BJ (cell line): ENCODE data around the gene PPP1R36. TPM values are rescaled to one million over a fixed set of nuclear protein-coding genes. Genes with fewer than 3 reads are reported as not detected.

Source experiments
- CTCF ChIA-PET: fragments of 350-600 bp; formaldehyde crosslinking; extraction: SDS; loops from one replicate; lab custom pipeline; 2021; ENCODE audit warnings: antibody characterized with exemption, inconsistent platforms; lab: Yijun Ruan, JAX
- POLR2A ChIA-PET: fragments of 300-600 bp; sonication (Branson Sonifier 250); formaldehyde crosslinking; extraction: SDS; loops from one replicate; lab custom pipeline; 2021; ENCODE audit warnings: antibody characterized with exemption; lab: Charles Lee
- DNase-seq: peaks from one replicate; pipeline ENCODE4 v3.0.0-alpha.2; 2011; ENCODE audit warnings: low read depth
- H3K27me3 ChIP-seq: 2 replicates; pipeline ENCODE4 v1.6.0; 2011; ENCODE audit warnings: low read length; ENCODE audit not compliant: control insufficient read depth, insufficient read depth
- H3K36me3 ChIP-seq: 2 replicates; pipeline ENCODE4 v1.5.1; 2011; ENCODE audit warnings: low read length; ENCODE audit not compliant: control insufficient read depth, insufficient read depth
- H3K4me3 ChIP-seq: 2 replicates; pipeline ENCODE4 v1.5.1; 2011; ENCODE audit warnings: low read depth, mild to moderate bottlenecking, control low read depth, low read length
- polyA plus RNA-seq: library from polyadenylated mRNA; depleted of rRNA; stranded (reverse); fragments of >200 nt; gene quantifications from 2 replicates; pipeline ENCODE4 v1.2.3, GENCODE V29; 2011
- TF ChIP-seq, protein P1 (sequence below): IDR thresholded peaks from 2 replicates; pipeline ENCODE4 v1.5.1; 2011; ENCODE audit warnings: low read depth, mild to moderate bottlenecking, control low read depth, inconsistent platforms, low read length, moderate library complexity; ENCODE audit not compliant: insufficient read depth

The PPP1R36 gene
- polyA plus RNA-seq, 1 experiment, result 0.65 TPM

- ChIA-PET POLR2A (no interaction called here), CTCF (no interaction called here)
- H3K27me3 ChIP-seq, result no peaks in the 10 kb centered on the region
- no peak overlapping the region for H3K4me3 ChIP-seq
- no peak for DNase-seq
- H3K36me3 ChIP-seq, result no peaks in the 10 kb centered on the region
- TF ChIP-seq, protein P1, sequence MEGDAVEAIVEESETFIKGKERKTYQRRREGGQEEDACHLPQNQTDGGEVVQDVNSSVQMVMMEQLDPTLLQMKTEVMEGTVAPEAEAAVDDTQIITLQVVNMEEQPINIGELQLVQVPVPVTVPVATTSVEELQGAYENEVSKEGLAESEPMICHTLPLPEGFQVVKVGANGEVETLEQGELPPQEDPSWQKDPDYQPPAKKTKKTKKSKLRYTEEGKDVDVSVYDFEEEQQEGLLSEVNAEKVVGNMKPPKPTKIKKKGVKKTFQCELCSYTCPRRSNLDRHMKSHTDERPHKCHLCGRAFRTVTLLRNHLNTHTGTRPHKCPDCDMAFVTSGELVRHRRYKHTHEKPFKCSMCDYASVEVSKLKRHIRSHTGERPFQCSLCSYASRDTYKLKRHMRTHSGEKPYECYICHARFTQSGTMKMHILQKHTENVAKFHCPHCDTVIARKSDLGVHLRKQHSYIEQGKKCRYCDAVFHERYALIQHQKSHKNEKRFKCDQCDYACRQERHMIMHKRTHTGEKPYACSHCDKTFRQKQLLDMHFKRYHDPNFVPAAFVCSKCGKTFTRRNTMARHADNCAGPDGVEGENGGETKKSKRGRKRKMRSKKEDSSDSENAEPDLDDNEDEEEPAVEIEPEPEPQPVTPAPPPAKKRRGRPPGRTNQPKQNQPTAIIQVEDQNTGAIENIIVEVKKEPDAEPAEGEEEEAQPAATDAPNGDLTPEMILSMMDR, result no peak
These were observed 48.6 kb downstream of the PPP1R36 start for GRCh38 chr14:64598404-64598803.

DNA sequence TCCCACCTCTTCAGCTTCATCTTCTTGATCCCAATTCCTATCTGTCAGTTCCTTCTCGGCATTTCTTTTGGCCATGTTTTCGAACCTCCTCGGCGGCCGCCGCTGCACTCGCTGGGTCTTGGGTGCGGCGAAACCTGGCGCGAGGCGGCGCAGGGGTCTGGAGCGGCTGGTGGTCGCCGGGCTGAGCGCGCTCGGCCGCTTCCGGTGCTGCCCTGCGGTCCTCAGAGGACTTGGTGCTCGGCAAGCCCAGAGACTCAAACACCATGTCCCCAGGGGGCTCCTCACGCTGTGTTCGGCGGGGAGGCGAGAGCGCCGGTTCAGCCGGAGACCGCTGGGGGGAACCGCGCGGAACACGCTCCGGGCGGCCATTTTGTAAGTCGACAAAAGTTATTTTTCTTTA lies 51.8 kb downstream of the PPP1R36 start:
- ChIA-PET POLR2A (no interaction called here), CTCF (no interaction called here)
- TF ChIP-seq, protein P1, result no peak
- no peaks in the 10 kb centered on the region for H3K27me3 ChIP-seq
- no peak for DNase-seq
- H3K36me3 ChIP-seq, result no peaks in the 10 kb centered on the region
- no peak overlapping the region; the same call in 1 of the 2 replicates for H3K4me3 ChIP-seq

DNA sequence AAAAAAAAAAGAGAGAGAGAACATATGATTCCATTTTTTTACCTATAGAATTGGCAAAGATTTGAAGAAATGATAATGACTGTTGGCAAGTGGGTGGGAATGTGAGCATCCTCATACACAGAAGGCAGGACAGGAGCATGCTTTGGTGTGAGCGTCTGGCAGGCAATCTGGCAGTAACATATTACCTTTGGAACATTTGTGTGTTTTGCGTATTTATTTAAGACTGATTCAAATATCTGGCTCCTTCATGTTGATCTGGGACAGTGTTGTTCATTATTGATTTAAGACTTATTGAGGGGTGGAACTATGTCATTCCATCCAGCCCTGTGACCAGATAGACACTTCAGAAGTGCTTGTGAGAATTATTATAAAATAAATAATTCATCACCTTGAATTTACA lies 53.1 kb downstream of the PPP1R36 start:
- Histone ChIP-seq H3K36me3 (no peaks in the 10 kb centered on the region), H3K27me3 (no peaks in the 10 kb centered on the region), H3K4me3 (no peak overlapping the region)
- TF ChIP-seq, protein P1, result no peak
- DNase-seq, result no peak
- ChIA-PET POLR2A (no interaction called here), CTCF (no interaction called here)

- no peak for DNase-seq
These were observed 54.2 kb downstream of the PPP1R36 start for GRCh38 chr14:64604001-64604400.

DNA sequence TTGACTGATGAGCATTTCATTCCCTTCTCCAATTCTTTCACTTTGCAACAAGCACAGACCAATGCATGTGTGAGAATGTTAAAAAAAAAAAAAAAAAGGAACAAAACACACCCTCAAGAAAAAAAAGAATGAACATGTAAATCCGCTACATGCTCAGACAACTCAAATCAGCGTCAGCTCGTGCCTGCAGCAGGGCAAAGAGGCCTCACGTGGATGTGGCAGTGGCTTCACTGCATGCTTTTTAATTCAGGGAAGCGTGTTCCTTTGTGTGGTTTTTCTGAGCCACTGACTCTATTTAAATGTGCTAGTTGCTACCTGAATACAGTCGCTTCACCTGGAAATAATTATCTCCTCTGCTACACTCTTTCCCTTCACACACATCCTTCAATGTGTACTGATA lies 55.1 kb downstream of the PPP1R36 start:
- H3K27me3 ChIP-seq, result no peaks in the 10 kb centered on the region
- no peak for DNase-seq
- TF ChIP-seq, protein P1, result no peak
- H3K36me3 ChIP-seq, result no peaks in the 10 kb centered on the region
- ChIA-PET CTCF (no interaction called here), POLR2A (no interaction called here)
- H3K4me3 ChIP-seq, result no peak overlapping the region

More at GRCh38 chr14:64604001-64604400, 54.2 kb downstream of the PPP1R36 start:
- no peaks in the 10 kb centered on the region for H3K27me3 ChIP-seq
- ChIA-PET CTCF (no interaction called here), POLR2A (no interaction called here)
- TF ChIP-seq, protein P1, result no peak
- H3K36me3 ChIP-seq, result no peaks in the 10 kb centered on the region
- no peak overlapping the region for H3K4me3 ChIP-seq
